Activated CD4-positive, alpha-beta T cell treated with anti-CD3 and anti-CD28 coated beads, Interleukin-10, Interleukin-2, amounts not matched to agents 100 ng/mL and 50 ng/mL, durations not matched to agents 16 hours and 8 hours (primary cell): ENCODE measurements around the gene POMT2.
"Not testable (repeated sequence)": the region's sequence is repeated elsewhere in the genome, so short reads cannot be mapped to it uniquely, and the experiment has no call there.

Source experiments
- DNase-seq: peaks from one replicate; pipeline ENCODE4 v3.0.0-alpha.2; 2020

The POMT2 gene, protein sequence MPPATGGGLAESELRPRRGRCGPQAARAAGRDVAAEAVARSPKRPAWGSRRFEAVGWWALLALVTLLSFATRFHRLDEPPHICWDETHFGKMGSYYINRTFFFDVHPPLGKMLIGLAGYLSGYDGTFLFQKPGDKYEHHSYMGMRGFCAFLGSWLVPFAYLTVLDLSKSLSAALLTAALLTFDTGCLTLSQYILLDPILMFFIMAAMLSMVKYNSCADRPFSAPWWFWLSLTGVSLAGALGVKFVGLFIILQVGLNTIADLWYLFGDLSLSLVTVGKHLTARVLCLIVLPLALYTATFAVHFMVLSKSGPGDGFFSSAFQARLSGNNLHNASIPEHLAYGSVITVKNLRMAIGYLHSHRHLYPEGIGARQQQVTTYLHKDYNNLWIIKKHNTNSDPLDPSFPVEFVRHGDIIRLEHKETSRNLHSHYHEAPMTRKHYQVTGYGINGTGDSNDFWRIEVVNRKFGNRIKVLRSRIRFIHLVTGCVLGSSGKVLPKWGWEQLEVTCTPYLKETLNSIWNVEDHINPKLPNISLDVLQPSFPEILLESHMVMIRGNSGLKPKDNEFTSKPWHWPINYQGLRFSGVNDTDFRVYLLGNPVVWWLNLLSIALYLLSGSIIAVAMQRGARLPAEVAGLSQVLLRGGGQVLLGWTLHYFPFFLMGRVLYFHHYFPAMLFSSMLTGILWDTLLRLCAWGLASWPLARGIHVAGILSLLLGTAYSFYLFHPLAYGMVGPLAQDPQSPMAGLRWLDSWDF

DNA sequence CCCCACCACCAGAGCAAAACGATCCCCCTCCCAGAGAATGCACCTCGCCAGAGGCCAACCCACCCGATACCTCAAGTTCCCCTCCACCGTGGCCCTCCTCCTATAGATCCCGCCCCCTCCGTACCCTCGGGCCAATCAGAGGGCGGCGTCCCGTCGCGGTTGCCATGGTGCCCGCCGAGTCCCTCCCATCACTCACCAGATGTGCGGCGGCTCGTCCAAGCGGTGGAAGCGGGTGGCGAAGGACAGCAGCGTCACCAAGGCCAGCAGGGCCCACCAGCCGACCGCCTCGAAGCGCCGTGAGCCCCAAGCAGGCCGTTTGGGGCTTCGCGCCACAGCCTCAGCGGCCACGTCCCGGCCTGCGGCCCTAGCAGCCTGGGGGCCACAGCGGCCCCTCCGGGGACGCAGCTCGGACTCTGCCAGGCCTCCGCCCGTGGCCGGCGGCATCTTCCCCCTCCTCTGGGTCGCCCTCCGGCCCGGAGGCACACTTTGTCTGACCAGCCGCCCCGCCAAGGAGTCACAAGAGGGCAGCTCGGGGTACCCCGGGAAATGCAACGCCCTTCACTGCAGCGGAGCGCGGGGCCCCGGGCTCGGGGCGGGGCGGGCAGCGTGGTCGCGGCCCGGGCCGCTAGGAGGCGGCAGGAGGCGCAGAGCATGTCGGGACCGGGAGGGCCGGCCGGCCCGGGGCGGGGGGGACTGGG lies at the start of gene POMT2:
Gene POMT2 (minus strand): TSS at position 646 of the 698 bp plus-strand sequence. CDS start 202 bp downstream, at position 444.
- peak; percentile 94 for DNase-seq

DNA sequence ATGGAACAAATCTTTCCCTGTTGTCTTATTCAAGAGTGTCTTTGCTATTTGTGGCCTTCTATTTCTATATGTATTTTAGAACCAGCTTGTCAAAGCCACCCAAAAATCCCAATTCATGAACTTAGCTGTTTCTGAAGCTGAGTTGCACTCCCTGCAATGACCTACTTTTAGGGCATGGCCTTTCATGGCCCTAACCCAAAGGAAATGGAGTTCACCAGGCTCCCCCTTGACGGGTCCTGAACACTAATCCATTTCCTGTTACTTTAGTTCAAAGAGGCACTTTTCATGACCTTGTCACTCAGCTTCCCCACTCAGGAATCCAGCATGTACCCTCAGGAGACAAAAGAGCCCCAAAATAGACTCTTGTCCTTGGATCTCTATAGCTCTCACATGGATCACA lies 48.6 kb upstream of the POMT2 start:
- peak; percentile 14 for DNase-seq

DNA sequence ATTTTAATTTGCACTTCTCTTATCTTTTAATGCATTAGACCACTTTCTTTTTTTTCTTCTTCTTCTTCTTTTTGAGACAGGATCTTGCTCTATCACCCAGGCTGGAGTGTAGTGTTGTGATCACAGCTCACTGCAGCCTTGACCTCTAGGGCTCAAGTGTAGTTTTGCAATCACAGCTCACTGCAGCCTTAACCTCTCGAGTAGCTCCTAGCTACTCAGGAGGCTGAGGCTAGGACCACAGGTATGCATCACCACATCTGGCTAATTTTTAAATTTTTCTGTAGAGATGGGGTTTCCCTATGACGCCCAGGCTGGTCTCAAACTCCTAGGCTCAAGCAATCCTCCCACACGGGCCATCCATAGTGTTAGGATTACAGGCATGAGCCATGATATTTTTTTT lies 43.5 kb upstream of the POMT2 start:
- no peak for DNase-seq

DNA sequence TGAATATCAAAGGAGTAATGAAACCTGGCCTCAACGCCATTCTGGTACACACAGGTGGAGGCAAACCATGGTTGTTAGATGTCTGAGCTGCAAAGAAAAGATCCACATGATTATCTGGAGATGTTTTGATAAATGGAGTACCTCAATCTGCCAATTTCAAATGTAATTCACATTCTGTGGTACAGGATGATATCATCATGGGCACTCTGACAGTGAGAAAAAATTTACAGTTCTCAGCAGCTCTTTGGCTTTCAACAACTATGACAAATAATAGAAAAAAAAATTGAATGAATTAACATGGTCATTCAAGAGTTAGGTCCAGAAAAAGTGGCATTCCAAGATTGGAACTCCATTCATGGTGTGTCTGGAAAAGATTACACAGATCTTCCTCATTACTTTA lies 38.9 kb upstream of the POMT2 start:
- no peak for DNase-seq

DNA sequence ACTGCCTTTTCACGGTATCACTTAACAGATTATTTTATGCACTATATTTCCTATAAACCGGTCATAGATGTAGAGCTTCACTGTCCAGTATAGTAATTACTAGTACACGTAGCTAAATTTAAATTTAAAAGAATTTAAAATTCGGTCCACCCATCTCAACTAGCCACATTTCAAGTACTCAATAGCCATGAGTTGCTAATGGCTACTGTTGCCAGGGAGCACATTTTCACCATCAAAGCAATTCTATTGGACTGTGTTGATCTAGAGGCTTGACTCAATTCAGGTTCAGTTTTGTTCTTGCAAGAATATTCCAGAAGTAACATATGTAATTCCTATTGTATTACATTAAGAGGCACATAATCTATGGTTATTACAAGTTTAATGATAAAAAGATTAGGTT lies 36.2 kb upstream of the POMT2 start:
- DNase-seq, result no peak

DNA sequence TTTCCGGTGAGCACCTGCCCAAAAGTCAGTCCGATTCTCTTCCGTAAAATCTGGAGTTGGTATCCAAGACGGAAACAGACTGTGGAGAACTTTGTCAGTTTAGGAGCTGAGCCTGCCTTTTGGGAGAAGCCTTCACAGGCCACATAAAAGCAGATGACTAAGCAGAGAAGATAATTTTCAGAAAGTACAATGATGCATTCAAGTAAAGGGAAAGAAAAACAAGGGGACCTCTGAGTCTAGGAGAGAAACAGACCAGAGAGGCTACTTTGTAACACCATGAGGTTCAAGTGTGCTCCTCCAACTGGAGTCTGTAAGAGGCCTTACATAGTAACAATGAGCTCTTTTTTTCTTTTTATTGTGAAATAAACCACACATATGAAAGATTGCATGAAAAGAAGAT lies 35.1 kb upstream of the POMT2 start:
- DNase-seq, result no peak

DNA sequence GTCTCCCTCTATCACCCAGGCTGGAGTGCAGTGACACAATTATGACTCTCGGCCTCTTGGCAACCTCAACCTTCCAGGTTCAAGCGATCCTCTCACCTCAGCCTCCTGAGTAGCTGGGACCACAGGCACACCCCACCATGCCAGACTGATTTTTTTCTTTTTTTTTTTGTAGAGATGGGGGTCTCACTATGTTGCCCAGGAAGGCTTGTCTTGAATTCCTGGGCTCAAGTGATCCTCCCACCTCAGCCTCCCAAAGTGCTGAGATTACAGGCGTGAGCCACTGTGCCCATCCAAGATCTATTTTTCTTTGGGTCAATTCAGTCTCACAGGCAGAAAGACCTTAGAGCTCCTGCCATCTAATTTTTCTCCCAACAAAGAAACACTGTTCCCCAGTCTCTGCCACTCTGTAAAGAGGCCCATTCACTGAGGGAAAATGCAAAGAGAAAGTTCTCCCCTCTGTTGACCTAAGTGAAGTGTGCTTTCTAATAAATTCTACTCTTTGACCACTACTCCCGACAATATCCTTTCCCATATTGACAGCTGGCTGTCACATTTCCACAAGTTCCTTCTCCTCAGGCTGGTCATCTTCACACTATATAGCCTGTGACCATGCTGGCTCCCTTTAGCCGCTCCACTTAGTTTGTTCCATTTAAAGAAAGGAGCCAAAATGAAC lies 32.9 kb upstream of the POMT2 start:
- no peak for DNase-seq

DNA sequence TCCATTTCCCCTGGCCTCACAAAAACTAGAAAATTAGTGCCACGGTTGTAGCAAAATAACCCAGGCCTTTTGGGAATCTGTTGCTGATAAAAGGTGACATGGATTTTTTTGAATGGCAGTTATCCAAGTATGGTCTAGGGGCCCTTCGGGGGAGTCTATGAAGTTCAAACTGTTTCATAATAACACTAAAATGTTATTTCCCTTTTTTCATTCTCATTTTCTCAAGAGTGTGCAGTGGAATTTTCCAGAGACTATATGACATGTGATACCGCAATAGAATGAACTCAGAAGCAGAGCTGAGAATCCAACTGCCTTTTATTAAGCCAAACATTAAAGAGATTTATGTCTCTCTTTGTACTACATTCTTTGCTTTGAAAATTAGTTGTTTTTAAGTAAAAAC lies 27.1 kb upstream of the POMT2 start:
- no peak for DNase-seq

DNA sequence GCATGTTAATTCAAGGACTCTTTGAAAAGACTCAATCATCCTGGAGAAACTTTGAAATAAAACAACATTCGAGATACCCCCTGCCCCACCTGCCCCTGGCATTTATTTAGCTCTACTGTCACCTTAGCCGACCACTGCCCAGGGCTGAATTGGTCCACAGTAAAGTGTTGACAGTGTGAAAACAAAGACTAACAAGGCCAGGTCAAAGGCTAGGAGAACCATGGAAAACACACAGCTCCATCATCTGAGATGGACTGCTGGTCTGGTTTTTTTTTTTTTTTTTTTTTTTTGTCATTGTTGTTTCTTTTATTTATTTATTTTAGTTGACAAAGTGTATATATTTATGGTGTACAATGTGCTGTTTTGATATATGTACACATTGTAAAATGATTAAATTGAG lies 25.8 kb upstream of the POMT2 start:
- DNase-seq, result no peak

DNA sequence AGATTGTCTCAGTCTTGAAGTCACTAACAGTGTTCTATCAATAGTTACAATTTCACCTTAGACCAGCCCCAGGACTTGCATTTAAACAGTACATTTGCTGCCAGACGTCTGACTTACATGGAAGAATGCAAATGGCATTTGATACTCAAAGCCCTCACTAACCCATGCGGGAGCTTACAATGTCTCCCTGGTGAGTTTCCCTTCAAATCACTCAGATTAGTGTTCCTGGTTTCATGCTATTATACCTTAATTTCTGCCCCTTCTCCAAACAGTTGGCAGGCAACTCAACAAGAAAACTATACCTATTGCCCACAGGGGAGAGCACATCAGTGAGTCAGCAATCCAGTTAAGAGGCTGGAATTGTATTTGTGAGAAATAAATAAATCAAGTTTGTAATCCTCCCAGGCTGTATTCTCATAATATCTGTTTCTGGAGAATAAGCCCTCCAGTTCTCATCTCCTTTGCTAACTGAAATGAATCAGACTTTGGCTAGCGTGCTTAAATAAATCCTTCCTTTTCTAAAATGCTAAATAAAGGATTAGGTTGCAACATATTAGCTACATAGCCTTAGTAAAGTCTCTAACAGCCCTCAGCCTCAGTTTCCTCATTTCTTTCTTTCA lies 23.8 kb upstream of the POMT2 start:
- no peak for DNase-seq

DNA sequence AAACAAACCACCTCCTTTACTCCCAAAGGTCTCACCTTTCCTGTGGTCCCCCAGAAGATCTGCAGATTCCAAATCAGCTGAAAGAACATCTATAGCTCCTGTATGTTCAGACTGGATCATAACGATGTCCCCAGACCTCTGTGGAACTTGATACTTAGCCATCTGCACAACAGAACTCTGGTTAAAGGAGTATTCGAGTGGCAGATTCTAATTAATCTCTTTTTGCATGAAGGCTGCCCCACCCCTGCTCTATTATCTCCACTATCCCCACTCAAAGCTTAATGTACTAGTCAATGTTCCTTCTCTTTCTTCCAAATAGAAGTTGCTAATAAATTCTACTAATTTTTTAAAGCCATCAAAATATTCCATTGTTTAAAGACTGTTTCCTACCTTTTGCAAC lies 23.0 kb upstream of the POMT2 start:
- no peak for DNase-seq

DNA sequence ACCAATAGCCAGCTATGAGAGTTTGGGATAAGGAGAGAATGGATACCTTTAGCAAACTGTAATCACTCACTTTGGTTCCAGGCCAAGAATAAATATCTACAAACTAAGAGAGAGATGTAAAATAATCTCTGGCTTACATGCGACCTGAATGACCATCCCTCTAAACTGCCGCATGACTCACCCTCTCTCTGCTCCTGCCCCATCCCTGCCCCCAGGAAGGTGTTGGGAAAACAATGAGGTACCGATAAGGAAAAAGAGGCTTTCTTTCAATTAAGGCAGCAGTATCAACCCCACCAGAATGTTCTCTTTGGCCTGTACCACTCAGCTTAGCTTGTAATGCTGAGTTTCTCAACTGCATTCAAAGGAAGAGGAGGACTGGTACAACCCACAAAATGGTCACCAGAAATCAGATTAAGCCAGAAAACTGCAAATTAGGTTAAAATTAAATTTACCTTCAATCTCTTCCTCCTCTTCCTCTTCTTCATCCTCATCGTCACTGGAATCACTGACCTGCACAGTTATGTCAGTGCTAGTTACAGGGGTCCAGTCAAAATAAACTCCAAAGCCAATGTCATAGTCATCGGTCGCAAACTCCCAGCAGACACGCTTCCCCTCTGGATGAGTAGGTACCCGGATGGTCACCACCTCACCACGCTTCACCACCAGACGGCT lies 22.2 kb upstream of the POMT2 start:
- no peak for DNase-seq

DNA sequence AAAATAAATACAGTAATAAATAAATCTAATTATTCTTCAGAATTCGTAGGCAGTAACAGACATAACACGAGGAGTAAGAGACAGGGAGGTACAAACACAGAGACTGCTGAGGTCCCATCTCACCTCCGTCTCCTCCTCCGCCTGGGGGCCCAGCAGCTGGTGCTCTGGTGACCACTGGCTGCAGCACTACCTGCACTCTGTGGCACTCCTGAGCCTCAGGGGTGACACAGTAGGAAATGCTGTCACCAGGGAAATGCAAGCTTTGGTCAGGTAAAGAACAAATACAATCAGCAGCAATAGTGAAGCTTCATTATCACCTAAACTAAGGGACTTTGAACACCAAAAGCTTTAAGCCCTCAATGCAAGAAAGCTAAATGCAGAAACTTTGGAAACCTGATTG lies 19.7 kb upstream of the POMT2 start:
- no peak for DNase-seq

DNA sequence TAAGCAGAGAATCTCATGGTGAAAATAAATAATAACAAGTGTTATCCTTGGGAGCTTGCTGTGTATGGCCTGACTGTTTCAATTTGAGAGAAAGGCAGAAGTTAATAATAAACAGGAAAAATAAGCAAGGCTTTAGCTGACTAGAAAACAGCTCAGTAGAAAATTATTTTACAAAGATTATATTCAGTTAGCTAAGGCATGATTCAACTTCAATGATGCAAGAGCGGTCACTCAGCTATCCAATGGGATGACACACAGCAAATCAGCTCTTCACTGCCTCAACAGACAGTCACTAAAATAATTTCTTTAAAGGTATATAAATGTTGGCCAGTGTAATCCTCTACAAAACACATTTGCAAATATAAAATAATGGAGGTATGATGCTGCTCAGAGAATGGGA lies 18.7 kb upstream of the POMT2 start:
- no peak for DNase-seq

DNA sequence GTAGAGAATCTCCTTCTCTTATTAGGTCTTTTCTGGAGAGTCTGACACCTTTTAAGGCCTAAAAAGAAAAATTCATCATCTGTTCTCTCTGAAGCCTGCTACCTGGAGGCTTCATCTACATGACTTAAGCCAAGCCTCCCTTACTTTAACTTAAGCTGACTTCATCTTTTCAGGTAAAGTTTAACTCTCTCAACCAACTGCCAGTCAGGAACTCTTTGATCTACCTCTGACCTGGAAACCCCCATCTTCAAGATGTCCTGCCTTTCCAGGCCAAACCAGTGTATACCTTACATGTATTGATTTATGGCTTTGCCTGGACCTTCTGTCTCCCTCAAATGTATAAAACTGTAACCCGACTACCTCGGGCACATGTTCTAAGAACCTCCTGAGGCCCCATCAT lies 17.6 kb upstream of the POMT2 start:
- no peak for DNase-seq

DNA sequence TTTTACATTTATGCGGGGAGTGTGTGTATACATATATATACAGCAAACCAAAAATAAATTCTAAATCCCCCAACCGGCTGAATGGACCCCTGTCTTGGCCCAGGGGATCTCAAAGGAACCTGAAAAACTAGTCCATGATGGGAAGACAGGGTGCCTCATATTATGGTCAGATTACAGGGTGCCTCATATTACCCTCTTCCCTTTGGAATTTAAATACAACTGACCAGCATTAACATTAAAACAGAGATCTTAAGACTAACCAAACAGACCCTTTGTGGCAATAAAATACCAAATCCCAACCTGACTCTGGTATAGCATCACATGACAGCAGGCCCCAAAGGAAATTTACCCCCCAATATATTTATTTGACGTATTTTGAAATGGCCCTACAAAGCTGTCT lies 17.2 kb upstream of the POMT2 start:
- no peak for DNase-seq

DNA sequence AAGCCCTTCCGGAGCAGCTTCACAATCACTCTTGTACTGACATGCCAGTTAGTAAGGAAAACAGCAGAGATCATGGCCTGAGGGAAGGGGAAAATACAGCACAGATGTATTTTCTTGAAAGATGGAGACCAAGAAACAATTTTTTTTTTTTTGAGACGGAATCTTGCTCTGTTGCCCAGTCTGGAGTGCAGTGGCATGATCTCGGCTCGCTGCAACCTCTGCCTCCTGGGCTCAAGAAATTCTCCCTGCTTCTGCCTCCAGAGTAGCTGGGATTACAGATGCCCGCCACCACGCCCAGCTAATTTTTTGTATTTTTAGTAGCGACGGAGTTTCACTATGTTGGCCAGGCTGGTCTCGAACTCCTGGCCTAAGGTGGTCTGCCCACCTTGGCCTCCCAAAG lies 16.6 kb upstream of the POMT2 start:
- DNase-seq, result not testable (repeated sequence)

DNA sequence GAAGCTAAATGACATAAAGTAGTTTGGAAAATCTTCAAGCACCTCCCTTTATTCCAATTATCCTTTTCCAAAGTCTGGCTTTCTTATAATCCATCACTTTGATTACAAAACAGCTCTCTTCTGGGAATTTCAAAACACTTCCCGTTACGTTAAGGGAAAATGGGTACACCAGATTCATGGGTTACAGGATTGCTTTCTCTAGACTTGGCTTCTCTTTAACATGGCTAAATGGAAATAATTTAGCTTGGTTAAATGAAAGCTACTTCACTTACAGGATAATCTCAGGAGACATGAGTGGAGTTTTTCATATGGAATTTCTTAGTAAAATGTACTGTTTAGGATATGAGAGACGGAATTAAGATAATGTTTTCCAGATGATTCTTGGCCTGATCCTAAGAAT lies 14.9 kb upstream of the POMT2 start:
- no peak for DNase-seq

DNA sequence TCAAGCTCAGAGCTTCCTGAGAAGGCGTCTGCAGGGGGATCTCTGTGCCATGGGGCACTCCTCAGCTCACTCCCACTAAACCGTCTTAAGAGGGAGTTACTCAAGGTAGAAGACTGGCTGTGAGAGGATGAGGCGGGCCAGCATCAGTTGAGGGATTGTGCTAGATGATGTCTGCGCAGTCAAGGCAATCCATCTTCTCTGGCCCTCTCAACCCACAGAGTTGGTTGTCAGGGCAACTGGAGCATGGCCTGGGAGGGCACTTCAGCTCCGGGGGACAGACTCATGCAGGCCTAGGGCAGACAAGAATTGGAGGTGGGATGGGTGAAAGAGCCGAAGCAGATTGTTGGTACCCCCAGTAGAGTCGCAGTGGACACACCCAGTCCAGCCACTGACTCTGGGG lies 9.2 kb upstream of the POMT2 start:
- no peak for DNase-seq

DNA sequence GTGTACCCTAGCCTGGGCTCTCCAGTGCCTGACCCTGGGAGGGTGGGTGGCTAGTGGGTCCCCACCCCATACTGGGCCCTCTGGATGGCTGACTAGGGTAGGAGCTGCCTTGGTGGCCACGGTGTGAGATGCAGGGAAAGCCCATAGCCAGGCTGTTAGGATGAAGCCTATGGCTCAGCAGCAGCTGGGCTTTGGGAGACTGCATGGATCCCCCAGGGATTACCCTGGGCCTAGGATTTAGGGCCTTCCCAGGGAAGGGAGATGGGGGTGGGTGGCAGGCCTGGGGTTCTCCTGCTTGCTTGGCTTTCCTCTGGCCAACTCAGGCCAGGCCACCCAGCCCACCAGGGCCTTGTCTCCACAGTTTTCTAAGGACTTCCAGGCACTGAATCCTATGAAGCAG lies 6.4 kb upstream of the POMT2 start:
- DNase-seq, result no peak

DNA sequence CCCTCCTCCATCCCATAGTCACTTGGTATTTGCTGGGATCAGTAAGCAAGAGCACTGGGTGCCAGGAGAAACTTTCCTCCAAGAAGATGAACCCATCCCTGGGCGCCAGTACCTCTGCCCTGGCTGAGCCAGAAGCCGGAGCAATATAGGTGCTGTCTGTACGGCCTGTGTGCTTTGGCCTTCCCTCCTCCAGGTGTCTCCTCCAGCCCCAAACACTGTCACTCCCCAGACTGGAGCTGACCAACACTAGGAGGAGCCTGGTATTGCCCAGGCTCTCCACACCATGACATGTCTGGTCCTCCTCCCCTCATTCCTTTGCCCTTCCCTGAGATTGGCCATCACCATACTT lies 5.0 kb upstream of the POMT2 start:
- no peak for DNase-seq
